ENCODE results near the gene BCL11A.

DNA sequence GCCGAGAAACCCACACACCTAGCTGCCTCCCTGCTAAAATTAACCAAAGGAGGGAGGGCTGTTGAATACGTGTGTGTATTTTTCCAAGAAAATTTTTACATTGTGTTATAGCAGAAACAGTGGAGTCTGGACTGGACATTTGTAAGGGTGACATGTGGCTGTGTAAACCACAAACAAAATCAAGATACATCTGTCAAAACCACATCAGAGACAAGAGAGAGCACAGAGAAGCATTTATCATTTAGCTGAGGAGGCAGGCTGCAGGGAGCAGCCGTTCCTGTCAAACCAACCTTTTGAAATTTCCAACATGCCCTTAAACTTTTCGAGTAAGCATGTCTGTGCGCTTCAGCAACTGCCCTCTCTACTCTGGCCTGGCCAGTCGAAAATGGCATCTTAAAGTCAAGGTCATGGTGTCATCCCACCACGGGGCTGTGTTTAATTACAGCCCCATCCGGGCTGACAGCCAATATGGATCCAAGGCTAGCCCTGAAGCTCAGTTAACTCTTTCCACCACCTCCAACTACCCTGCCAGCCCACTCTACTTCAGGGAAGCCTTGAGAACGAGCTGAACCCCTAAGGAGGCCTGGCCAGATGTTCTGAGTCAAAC is 8.4 kb downstream of the BCL11A start:
- TF ChIP-seq EZH2 (IDR thresholded peaks at IDR 0.05; ENCODE audit: insufficient read depth, poor library complexity, severe bottlenecking) (no peak), EZH2phosphoT487 (IDR thresholded peaks at IDR 0.05; ENCODE audit: insufficient read depth, low read depth) (no peak)

All from GM23248 (cell line).